DMS153 (cell line): Measurements from ENCODE around the gene WNT1.

ENCODE experiments used
- DNase-seq: peaks from one replicate; lab custom pipeline; 2025; lab: John Stamatoyannopoulos, UW

The WNT1 gene

DNA sequence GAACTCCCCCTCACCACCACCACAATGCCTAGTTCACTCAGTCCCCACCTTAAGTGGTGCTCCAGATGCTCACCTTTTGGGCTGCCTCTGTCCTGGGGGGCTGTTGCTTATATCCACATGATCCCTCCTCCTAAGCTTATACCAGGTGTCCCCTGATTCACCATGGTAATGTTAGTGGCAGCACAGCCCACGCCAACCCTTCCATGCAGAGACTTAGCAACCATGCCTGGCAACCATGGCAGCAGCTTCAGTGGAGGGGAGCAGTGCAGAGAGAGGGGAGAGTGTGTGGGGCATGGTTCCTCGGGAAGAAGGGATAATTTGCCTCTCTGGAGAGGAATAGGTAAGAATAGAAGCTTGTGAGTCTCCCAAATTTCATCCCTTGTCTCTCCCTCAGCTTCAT, 22.2 kb downstream of the WNT1 start:
- no peak for DNase-seq

DNA sequence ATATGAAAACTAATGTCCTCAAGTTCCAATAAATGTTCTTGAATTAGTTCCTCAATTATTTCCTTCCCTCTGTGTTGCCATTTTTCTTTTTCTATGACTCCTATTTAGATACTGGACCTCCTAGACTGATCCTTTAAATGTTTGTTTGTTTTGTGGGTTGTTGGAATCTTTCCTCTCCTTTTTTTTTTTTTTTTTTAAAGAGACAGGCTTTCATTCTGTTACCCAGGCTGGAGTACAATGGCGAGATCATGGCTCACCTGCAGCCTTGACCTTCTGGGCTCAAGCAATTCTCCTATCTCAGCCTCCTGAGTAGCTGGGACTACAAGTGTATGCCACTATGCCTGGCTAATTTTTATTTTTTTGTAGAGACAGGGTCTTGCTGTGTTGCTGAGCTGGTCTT, 30.8 kb downstream of the WNT1 start:
- DNase-seq, result no peak

DNA sequence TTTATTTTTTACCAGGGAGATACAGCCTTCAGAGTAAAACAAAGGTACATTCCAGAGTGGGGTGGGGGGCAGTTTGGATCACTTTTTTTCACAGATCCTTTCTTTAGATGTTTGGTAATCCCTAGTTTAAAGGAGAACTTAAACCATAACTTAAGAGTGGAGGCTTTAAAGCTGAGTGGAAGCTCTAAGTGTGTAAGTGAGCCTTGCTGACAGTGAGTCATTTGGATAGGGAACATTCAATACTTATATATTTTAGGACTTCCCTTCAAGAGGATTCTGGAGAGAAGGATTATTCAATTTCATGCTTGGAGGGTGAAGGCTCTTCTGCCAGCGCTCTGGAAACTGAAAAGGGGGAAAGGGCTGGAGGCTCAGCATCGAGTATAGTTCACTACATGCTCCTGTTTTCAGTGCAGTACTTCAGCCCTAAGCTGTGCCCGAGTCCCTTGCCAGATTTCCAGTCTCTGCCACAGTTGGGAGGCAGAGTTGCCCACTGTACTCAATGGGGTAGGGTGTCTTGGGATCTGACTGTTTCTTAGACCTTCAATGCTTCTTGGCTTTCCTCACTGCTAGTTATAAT, 32.1 kb downstream of the WNT1 start:
- no peak for DNase-seq

DNA sequence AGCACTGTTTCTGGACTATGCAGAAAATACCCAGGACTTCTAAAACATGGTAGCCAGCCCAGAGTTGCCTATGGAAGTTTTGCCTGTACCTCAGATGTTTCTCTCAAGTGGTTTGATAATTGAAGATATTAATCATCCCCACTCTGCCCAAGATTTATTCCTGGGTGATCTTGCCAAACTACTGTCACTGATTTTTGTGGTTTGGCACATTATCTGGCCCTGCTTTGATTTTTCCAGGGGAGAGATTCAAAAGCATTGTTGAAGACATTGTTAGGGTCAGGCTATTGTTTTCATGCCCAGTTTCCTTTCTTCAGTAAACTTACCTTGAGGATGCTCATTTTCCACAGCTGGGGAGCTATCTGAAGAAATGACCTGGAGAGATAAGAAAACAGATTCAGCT, 34.6 kb downstream of the WNT1 start:
- no peak for DNase-seq

DNA sequence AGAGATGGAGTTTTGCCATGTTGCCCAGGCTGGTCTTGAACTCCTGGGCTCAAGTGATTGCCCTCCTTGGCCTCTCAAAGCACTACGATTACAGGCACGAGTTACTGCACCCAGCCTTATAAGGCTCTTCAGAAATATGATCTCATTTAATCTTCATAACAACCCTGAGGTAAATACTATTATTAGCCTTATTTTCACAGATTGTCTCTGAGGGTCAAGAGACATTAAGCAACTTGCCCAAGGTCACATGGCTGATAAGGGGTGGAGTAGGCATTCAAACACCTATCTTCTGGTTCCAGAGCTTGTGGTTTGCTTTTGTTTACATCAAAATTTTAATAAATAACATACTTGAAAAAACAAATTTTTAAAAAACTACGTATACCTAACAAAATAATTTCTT, 35.3 kb downstream of the WNT1 start:
- DNase-seq, result no peak

DNA sequence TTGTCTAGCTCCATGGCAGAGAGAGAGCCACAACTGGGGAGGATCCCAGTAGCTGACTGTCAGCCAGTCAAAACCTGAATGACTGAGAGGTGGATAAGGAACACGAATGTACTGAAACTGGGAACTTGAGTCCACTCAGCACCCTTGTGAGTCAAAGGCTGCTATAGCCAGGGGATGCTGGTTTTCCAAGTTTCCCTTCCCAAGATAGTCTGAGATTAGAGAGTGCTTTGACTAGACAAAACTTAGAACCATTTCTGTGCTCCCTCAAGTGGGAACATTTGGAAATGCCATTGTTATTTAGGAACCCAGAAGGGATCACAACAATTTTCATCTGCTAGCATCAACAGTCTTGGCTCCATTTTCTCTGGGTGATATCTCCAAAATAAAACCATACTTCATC, 36.4 kb downstream of the WNT1 start:
- no peak for DNase-seq

DNA sequence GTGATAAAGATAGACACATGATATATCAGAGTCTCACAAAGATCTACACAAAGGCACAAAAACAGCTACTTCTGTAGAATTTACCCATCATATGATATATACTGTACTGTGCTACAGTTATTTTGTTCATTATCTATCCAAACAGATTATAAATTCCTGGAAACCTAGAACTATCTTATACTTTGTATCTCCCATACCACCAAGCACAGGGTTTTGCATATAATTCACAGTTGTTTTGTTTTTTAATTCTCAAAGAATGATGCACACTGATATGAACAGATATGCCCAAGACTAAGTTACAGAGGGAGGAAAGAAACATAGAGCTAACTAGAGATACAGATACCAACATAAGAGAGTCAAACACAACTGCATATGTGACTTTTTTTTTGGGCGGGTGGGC, 37.1 kb downstream of the WNT1 start:
- DNase-seq, result no peak

DNA sequence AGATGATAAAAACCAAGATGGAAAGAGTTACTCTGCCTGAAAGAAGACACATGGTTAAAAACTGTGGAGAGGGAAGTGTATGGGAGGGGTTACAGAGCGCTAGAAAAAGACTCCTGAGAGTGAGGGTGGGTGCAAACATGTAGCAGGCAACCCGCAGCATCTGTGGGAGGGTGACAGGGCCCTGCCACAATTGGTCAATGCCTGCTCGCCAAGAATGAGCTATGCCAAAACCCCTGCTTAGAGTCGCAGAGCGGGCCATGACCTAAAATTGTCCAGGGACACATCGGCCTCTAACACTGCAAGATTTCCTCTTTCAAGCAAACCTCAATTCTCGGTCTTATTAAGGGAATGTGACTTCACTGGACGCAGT, 39.8 kb downstream of the WNT1 start:
- no peak for DNase-seq

DNA sequence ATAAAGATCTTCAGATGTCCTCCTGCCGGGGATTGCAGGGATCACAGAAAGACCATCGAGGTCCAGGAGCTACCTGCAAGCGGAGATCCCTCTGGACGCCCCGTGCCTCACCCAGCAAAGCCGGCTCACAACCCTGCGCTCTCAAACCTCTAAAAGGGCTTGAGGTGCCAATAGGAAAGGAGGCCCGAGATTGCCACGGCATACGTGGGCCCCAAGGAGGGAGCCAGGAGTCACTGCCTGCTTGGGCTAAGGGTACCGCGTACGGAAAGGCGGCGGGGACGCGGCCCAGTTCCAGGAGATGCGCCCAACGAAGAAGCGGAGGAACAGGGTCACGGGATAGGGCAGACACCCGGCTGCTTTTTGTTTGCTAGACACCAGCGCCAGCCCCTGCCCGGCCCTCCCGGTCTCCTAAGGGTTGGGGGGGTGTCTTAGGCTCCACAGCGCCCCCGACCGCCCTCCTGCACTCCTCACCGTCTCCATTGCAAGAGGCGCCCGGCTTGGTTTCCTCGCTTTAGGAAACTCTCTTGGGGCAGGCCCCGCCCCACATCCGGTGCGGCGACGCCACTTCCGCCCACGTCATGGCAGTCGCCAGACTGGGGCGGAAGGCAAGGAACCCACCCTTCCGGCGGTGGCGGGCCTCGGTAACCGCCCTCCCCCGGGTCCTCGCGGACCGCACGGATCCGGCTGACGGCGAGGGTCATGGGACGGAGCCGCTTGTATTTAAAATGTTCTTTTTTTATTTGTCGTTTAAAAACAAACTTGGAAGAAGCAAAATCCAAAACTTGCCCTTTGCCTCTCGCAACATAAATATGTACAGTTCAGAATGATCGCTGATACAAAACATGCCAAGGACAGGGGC, 40.4 kb downstream of the WNT1 start, which contains the start of gene PRKAG1:
Gene PRKAG1, minus strand, starts transcription at position 516 of the 859 bp plus-strand sequence. Its CDS starts 36 bp downstream, at position 480.
- peak; percentile 89 for DNase-seq

DNA sequence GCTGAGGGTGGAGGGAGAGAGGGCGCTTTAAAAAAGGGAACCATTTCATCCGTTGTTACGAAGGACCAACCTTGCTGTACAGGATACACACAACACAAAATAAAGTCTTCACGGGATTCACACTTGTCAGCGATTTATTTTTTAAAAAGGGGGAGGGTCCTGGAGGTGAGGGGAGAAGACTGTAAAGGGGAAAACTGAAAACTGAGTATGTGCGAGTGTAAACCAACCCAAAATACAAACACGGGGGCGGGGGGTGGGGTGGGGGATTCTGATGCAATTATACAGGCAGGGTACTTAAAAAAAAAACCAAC, 41.0 kb downstream of the WNT1 start:
- DNase-seq, result no peak

DNA sequence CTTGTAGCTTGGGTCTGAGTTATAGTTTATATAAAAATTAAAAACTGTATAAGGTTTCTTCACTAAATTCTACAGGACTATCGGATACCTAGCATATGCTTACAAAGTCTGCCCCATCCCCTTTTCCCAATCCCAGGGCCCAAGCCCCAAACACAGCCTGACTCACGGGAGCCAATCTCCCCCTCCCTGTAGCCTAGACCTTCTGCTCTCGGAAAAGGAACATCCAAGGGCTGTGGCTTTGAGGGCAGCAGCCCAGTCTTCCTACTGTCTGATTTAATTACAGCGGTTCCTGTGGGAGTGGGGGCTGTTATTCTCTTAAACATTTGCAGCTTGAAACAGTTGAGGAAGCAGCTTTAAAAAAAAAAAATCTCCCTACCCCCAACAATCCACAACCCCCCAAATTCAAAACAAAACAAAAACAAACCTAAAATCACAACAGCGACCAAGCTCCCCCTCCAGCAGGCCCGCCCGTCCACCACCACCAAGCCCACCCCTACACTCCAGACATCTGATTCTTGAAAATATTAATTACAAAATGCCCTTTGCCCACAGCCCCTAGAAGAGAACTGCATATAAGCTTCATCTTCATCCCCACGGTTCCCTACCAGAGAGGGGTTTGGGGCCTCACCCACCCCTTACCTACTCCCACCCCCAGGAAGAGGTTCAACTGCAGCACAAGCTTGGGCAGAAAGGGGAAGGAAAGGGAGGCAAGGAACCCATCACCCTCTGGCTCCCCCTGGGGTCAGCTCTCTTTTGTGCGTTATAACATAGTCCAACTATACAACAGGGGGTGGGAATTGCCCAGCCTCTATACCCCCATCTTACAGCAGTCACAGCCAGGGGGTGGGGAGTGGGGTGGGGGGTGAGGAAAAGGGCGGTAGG, 41.6 kb downstream of the WNT1 start:
- DNase-seq, result no peak

DNA sequence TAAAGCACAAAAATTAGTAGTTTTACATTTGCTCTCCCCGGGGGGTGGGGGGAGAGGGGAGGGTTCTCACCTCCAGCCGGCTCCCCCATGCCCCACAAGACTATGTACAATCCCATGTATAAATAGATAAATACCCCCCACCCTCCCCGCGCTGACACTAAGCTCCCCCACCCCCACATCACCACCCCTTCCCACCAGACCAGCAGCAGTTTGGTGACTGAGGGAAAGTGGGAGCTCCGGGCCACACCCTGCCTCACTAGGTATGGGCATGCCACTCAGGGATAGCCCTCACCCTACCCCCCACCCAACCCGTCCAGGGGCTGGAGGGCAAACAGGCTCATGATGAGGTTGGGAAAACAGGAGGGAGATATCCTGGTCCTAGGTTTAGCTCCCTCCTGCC, 42.3 kb downstream of the WNT1 start:
- no peak for DNase-seq

DNA sequence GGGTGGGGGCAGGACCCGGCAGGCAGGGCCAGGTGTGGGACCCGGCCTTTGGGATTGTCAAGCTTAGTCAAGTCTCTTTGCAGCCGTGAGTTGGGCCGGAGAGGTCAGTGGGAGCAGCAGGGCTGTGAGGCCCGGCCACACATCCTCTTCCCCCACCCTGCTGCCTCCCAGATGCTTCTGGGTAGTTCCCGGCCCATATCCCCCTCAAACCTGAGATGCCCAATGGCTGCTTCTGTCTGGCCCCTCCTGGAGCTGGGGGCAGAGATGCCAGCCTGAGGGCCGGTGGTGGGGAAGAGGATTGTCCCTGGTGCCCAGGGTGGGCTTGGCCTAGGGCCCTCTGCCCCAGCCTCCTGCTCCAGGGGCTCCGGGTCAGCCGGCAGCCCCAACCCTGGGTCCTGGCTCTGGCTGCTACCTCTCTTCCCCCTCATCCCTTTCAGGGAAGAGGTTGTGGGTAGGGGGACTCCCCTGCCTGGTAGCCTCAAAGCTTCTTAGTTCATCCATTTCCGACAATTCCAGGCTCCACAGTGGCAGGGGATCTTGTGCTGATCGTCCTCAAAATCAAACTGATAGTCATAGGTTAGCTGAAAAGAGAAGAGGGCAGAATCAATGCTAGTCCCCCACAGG, 43.3 kb downstream of the WNT1 start:
- DNase-seq, result no peak

DNA sequence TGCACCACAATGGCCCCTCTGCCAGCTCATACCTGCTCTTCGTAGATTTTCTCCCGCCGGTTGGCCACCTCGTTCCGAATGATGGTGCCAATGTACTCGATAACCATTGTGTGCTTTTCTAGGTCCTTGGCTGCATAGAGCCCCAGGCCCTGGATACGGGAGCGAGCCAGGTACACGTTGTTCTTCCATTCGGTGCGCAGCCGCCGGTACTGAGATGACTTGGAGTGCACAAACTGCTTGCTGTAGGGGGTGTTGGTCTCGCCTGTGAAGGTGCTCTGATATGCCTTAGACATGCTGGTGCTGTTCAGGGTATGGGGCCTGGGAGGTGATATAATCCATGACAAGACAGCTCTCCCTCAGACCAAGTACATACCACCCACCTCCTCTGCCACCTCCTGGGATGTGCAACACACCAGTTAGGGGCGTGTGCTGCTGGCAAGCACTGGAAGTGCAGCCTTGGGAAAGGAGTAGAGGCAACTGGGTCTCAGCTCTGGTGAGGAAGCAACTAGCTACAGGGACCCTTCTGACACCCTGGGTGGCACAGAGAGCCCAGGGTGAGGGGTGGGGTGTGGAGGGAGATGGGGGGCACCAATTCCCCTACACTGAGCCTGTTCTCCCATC, 44.5 kb downstream of the WNT1 start:
- DNase-seq, result no peak

DNA sequence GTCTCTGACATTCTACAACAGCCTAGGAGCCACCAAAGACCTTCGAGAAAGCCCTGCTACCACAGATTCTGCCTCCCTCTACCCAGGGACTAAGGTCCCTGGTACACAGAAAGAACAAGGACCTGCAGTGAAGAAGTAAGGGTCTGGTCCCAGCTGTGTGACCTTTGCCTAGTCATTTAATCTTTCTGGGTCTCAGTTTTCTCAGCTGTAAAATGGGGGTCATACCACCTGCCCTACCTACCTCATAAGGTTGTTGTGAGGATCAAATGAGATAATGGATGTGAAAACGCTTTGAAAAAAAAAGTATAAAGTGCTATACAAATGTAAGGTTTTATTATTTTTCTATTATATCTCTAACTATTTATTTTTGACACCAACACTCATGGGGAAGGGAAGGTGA, 45.7 kb downstream of the WNT1 start:
- DNase-seq, result no peak

DNA sequence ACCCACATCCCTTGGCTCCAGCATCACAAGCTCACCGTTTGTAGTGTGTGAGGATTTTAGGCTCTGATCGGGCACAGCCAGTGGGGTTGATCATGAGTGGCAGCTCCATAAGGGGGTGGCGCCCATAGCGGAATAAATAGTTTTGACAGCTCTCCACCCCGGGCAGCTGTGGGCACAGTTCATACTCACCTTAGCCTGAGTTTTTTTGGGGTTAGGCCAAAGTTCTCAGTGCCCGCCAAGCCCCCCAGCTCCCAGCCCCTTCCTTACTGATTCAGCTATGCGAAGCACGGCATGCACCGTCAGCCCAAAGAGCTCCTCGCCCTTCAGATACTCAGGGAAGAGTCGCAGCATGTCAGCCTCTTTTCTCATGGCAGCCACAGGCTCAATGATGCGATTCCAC, 46.4 kb downstream of the WNT1 start:
- no peak for DNase-seq

DNA sequence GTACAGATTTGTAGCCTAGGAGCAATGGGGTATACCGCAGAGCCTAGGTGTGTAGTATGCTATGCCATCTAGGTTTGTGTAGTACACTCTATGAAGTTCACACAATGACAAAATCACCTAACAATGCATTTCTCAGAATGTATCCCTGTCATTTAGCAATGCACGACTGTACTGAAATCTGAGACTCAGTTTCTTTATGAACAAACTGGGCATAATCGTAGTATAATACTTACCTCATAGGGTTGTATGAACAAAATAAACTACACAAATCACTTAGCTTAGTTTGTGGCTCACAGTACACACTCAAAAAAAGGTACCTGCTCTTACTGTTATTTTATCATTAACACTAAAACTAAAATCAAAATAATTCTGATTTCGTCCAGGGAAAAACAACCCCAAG, 47.3 kb downstream of the WNT1 start:
- DNase-seq, result no peak

DNA sequence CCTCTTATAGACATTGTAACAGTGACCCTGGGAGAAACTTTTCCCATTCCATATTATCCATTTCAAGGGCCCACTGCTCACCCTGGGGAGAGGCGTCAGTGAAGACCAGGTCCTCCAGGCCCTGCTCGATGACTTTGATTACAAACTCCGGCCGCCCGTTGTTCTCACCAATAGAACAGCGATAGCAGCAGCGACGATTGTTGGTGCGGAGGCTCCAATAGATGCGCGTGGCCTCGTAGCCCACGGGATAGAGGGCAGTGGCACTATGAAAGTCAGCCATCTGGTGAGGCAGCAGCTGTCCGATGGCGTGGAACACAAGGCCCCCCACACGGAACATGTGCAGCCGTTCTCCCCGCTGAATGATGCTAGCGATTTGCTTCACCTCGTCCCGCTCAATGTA, 48.0 kb downstream of the WNT1 start:
- no peak for DNase-seq

DNA sequence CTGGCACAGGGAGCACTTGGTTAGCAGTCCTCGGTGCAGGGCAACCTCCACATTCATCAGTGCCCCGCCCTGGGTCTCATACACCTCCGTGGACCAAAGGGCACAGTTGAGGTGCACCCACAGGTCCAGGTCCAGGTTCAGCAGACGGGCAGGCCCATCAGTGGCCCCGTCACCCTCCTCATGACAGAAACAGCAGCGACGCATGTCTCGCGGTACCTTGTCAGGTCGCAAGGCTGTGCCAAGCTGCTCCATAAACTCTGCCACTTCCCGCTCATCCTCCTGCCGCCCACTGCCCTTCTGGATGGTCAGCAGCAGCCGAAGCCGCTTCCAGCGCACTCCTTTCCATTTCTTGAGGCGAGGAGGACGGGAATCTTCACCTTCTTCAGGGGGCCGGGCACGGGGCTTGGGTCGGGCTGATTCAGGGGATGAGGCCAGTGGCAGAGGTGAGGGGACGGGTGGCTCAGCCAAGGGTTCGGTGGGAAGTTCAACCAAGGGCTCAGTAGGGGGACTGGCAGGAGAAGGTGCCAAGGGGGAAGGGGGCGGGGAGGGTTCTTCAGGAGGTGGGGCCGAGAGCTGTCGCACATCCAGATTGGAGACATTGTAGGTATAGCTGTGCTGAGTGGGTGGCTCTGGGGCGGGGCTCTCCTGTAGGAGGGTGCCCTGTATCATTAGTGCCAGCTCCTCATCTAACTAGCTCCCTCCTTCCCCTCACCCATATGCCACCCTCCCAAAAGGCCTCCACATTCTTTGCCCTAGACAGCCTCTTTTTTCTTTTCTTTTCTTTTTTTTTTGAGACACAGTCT, 48.8 kb downstream of the WNT1 start:
- no peak for DNase-seq

DNA sequence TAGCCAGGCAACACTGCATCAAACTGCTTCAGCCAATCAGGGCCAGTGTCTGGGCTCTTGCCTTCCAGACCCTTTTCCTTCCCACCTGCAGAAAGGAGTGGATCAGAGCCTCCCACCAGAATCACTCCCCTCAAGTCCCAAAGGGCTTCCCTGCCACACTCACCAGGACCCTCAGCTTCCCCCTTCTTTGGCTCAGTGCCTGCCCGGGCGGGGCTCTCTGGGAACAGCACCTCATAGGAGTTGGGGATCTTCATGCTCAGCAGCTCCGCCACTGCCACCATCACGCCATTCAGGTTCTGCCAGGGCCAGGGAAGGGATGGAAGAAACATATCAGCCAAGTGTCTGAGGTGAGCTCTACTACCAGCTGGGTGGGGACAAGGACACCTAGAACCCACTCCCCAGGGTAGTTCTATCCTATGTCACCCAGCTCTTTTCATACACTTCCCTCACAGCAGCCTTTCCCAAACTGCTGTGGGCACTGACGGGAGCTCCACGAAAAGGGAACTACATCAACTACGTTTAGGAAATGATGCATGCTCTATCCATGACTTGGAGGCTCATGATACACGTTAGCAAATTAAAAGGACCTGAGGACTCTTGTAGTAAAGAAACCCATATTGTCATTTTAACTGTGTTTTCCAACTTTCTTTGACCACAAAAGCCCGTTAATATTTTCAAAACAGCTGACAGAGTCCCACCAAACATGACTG, 49.9 kb downstream of the WNT1 start:
- no peak for DNase-seq
